ENCODE measurements around the gene HTATSF1.

HTATSF1 gene

DNA sequence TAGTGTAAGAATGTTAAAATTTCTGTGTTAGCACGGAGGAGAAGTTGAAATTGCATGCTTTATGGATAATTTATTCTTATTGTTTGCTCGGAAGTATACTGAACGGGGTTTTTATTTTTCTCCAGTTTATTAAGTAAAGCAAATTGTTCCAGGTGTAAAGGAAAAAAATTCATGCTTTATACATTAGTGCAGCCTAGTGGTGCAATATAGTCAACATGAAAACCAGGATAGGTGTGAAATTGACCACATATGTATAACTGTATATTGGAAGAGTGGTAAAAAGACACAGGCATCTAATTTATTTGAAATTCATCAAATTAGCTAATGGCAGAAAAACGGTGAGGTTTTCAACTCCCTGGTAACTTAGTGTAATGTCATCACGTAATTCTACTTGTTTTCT is 8.7 kb upstream of the HTATSF1 start:
- H3K27me3 Mint-ChIP-seq (ENCODE audit: low read depth) = peaks cover 9% of the 10 kb centered on the region
- H3K36me3 Mint-ChIP-seq (ENCODE audit: low read depth) = no peaks in the 10 kb centered on the region
- H3K9me3 Mint-ChIP-seq = peaks cover 4% of the 10 kb centered on the region
- H3K4me1 Mint-ChIP-seq = peaks cover 11% of the 10 kb centered on the region
- no peak overlapping the region for H3K4me3 Mint-ChIP-seq
- peak overlapping the region in 1 of 3 experiments; percentile 47 for H3K27ac Mint-ChIP-seq
- TF ChIP-seq, protein P1, sequence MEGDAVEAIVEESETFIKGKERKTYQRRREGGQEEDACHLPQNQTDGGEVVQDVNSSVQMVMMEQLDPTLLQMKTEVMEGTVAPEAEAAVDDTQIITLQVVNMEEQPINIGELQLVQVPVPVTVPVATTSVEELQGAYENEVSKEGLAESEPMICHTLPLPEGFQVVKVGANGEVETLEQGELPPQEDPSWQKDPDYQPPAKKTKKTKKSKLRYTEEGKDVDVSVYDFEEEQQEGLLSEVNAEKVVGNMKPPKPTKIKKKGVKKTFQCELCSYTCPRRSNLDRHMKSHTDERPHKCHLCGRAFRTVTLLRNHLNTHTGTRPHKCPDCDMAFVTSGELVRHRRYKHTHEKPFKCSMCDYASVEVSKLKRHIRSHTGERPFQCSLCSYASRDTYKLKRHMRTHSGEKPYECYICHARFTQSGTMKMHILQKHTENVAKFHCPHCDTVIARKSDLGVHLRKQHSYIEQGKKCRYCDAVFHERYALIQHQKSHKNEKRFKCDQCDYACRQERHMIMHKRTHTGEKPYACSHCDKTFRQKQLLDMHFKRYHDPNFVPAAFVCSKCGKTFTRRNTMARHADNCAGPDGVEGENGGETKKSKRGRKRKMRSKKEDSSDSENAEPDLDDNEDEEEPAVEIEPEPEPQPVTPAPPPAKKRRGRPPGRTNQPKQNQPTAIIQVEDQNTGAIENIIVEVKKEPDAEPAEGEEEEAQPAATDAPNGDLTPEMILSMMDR (IDR thresholded peaks at IDR 0.05; ENCODE audit: unreplicated experiment in 3 of 3) = no peak

DNA sequence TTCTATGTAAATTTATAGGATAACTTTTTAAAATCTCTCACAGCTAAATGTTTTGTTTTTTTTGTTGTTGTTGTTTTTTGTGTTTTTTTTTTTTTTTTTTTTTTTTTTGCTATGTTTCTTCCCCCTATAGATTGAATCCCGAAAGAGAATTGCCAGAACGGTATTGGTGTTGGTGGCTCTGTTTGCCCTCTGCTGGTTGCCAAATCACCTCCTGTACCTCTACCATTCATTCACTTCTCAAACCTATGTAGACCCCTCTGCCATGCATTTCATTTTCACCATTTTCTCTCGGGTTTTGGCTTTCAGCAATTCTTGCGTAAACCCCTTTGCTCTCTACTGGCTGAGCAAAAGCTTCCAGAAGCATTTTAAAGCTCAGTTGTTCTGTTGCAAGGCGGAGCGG is 5.6 kb upstream of the HTATSF1 start:
- H3K27me3 Mint-ChIP-seq (ENCODE audit: low read depth) = peaks cover 9% of the 10 kb centered on the region
- TF ChIP-seq, protein P1 (IDR thresholded peaks at IDR 0.05; ENCODE audit: unreplicated experiment in 3 of 3) = no peak
- no peaks in the 10 kb centered on the region for H3K4me1 Mint-ChIP-seq
- no peaks in the 10 kb centered on the region for H3K9me3 Mint-ChIP-seq
- no peak overlapping the region for H3K27ac Mint-ChIP-seq
- H3K4me3 Mint-ChIP-seq = no peak overlapping the region
- no peaks in the 10 kb centered on the region for H3K36me3 Mint-ChIP-seq (ENCODE audit: low read depth)

DNA sequence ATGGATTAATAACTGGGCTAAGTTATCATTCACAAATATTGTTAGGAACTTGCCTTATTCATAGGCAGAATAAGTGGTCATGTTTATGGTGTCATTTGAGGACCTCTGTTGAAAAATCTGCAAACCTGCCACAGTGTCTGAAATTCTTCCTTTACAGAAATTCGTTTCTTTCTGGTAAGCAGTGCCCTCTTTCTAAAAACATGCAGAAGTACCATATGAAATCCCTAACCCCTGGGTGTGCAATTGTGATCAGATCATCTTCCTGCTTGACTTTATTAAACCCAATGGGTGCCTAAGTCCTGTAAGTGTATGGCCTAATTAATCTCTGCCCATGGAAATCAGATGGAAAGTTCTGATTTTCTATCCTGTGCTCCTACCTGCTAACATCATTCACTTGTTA is 4.4 kb upstream of the HTATSF1 start:
- TF ChIP-seq, protein P1 (IDR thresholded peaks at IDR 0.05; ENCODE audit: unreplicated experiment in 3 of 3) = no peak
- Mint-ChIP-seq H3K36me3 (ENCODE audit: low read depth) (no peaks in the 10 kb centered on the region), H3K4me3 (no peak overlapping the region), H3K27me3 (ENCODE audit: low read depth) (peaks cover 9% of the 10 kb centered on the region), H3K9me3 (no peaks in the 10 kb centered on the region), H3K4me1 (no peaks in the 10 kb centered on the region), H3K27ac (no peak overlapping the region)

DNA sequence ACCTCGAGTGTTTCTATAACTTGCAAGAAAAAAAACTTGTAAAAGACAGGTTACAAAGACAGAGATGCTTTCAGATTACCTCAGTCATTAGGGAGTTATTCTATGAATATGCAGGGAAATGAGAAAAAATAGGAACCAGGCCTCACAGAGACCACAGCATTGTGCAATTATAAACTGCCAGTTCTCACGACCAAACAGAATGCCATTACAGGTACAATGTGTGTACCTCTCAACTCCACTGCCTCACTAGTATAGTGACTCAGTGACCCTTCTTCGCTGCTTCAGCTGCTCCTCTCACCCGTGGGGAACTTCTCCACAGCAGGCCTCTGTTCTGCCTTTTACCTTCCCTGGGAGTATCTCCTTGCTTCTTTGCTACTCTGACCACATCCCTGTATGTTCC is 2.3 kb upstream of the HTATSF1 start:
- Mint-ChIP-seq H3K4me3 (peak overlapping the region in 2 of 3 experiments; percentile 43 to 44), H3K4me1 (peaks cover 14% of the 10 kb centered on the region), H3K27ac (peak overlapping the region in 1 of 3 experiments; percentile 74), H3K9me3 (no peaks in the 10 kb centered on the region), H3K27me3 (ENCODE audit: low read depth) (peaks cover 8% of the 10 kb centered on the region), H3K36me3 (ENCODE audit: low read depth) (peaks cover 4% of the 10 kb centered on the region)
- TF ChIP-seq, protein P1 (IDR thresholded peaks at IDR 0.05; ENCODE audit: unreplicated experiment in 3 of 3) = no peak

DNA sequence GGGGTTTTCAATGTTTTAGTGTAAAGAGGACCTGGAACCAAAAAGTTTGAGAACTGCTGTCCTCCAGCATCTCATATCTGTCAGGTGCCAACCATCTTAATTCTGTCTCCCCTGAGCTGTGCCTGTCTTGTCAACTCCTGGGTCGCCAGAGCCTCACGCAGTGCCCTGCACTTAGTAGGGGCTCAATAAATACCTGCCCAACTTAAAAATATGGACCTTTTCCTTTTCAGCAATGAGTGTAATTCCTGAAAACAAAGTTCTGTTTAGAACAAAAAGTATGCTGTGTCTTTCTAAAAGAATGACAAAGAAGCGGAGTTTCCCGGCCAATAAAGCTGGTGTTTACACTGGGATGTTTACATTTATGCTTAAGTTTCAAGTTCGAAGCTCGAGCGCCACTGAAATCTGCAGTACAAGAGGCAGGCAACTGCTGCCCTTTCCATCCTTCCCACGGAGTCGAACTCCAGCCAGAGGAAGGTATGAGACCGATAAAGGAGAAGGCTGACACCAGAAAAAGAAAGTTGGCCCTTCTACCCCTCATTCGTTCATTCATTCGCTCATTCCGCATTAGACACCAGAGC is 1.1 kb upstream of the HTATSF1 start:
- Mint-ChIP-seq H3K4me1 (peaks cover 14% of the 10 kb centered on the region), H3K36me3 (ENCODE audit: low read depth) (peaks cover 6% of the 10 kb centered on the region), H3K9me3 (no peaks in the 10 kb centered on the region), H3K27me3 (ENCODE audit: low read depth) (no peaks in the 10 kb centered on the region), H3K4me3 (peak overlapping the region; percentile 89 to 93 (median 91)), H3K27ac (peak overlapping the region; percentile 97 to 99 (median 98))
- TF ChIP-seq, protein P1 (IDR thresholded peaks at IDR 0.05; ENCODE audit: unreplicated experiment in 3 of 3) = no peak
